HL-60/S4 treated with retinoic acid at 250 ng/mL for 4 days and 3 days (cell line): ENCODE data around the gene PLBD2.

Experiments
- in situ Hi-C: fragments of 300-500 bp; cut with MboI; formaldehyde crosslinking; loops from 2 replicates; pipeline ENCODE4 v1.7.0; 2022; ENCODE audit warnings: low sequenced_read_pairs

Gene PLBD2

DNA sequence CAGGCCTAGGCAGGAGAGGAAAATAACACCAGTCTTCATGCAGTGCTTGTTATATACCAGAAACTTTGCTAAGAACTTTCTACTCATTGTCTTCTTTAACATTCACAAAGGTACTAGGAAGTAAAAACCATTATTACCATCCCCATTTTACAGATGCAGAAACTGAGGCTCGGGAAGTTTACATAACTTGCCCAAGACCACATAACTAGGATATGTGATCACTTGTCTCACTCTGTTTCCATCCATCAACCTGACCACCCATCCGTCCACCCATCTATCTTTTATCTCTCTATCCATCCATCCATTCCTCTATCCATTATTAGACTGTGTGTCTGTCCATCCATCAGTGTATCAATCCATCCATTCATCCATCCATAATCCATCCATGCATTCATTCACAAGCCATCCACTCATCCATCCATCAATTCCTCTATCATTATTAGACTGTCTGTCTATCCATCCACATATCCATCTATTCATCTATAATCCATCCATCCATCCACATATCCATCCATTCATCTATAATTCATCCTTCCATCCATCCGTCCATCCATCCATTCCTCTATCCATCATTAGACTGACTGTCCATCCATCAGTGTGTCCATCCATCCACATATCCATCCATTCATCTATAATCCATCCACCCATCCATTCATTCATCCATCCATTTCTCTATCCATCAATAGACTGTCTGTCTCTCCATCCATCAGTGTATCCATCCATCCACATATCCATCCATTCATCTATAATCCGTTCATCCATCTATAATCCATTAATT lies 80.3 kb downstream of the PLBD2 start:
- in situ Hi-C loops = no loop called here

DNA sequence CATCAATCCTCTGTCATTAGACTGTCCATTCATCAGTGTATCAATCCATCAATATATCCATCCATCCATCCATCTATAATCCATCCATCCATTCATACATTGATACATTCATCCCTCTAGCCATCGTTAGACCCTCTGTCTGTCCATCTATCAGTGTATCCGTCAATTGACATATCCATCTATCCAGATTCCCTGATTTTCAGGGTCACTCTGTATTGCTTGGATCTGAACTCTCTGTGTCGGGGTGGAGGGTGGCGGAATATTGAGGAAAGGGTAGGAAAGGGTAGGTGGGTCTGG lies 80.9 kb downstream of the PLBD2 start:
- in situ Hi-C loops = no loop called here

DNA sequence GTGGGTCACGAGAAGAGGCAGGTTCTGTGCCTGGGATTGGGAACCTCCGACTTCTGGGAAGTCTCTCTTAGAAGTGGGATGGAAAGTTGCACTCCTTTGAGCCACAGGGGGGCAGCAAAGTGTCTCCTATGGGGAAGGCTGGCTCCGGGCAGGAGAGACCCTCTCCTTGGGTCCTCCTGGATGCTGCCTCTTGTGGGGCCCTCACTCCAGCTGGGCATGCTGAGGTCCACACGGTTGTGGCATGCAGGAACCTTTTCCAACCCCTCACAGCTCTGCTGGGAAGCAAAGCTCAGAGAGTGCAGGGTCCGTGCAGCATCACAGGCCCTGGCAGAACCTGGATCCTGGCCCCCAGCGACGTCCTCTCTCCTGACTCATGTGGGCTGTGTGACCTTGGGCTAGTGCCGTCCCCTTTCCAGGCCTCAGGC lies 81.2 kb downstream of the PLBD2 start:
- in situ Hi-C loops = loop anchor here (10.0 kb wide), 1 partner anchor 475 kb away; no protein-coding TSS in a partner anchor

DNA sequence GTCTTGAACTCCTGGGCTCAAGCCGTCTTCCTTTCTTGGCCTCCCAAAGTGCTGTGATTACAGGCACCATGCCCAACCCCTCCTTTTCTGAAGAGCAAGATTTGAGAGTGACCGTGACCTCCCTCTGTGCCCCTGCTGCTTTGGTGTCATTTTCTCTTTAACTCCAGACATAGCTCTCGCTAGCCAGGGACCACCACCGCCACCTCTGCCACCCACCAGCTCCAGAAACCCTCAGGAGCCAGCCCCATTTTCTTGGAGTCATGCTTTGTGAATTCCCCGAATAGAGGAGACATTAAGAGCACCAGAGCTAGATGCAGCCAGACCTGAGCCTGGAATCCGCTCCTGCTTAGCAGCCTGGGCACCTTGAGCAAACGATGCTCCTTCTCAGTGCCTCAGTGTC lies 81.9 kb downstream of the PLBD2 start:
- in situ Hi-C loops = loop anchor here (10.0 kb wide), 1 partner anchor 474 kb away; no protein-coding TSS in a partner anchor
